Measurements from ENCODE around the gene KCNAB2.

KCNAB2 gene

GRCh38 chr1:6094801-6095505, 49.3 kb downstream of the KCNAB2 start:
- no peak for DNase-seq
- H3K27ac ChIP-seq = no peak overlapping the region
- no peak overlapping the region for H3K4me3 ChIP-seq (ENCODE audit: low read depth, low read length)
- H3K36me3 ChIP-seq = peaks cover 3% of the 10 kb centered on the region
- H3K9me3 ChIP-seq (ENCODE audit: severe bottlenecking) = no peaks in the 10 kb centered on the region
- TF ChIP-seq CTCF (IDR thresholded peaks at IDR 0.05; ENCODE audit: low read depth, low read length) = no peak
- no peaks in the 10 kb centered on the region for H3K27me3 ChIP-seq (ENCODE audit: insufficient read depth, low read depth, severe bottlenecking)

- DNase-seq = no peak
- Histone ChIP-seq H3K36me3 (peaks cover 3% of the 10 kb centered on the region), H3K9me3 (ENCODE audit: severe bottlenecking) (no peaks in the 10 kb centered on the region), H3K27me3 (ENCODE audit: insufficient read depth, low read depth, severe bottlenecking) (no peaks in the 10 kb centered on the region), H3K27ac (no peak overlapping the region), H3K4me3 (ENCODE audit: low read depth, low read length) (no peak overlapping the region)
- no peak for TF ChIP-seq CTCF (IDR thresholded peaks at IDR 0.05; ENCODE audit: low read depth, low read length)
These were observed 50.0 kb downstream of the KCNAB2 start for GRCh38 chr1:6095511-6096242.

- no peak for DNase-seq
- Histone ChIP-seq H3K4me3 (ENCODE audit: low read depth, low read length) (no peak overlapping the region), H3K36me3 (peaks cover 3% of the 10 kb centered on the region), H3K9me3 (ENCODE audit: severe bottlenecking) (no peaks in the 10 kb centered on the region), H3K27me3 (ENCODE audit: insufficient read depth, low read depth, severe bottlenecking) (no peaks in the 10 kb centered on the region), H3K27ac (no peak overlapping the region)
- TF ChIP-seq CTCF (IDR thresholded peaks at IDR 0.05; ENCODE audit: low read depth, low read length) = no peak
These were observed 50.8 kb downstream of the KCNAB2 start for GRCh38 chr1:6096243-6097116.

- no peak overlapping the region for H3K4me3 ChIP-seq (ENCODE audit: low read depth, low read length)
- TF ChIP-seq CTCF (IDR thresholded peaks at IDR 0.05; ENCODE audit: low read depth, low read length) = no peak
- no peaks in the 10 kb centered on the region for H3K9me3 ChIP-seq (ENCODE audit: severe bottlenecking)
- no peak for DNase-seq
- no peaks in the 10 kb centered on the region for H3K27me3 ChIP-seq (ENCODE audit: insufficient read depth, low read depth, severe bottlenecking)
- no peak overlapping the region for H3K27ac ChIP-seq
- peaks cover 3% of the 10 kb centered on the region for H3K36me3 ChIP-seq
These were observed 51.5 kb downstream of the KCNAB2 start for GRCh38 chr1:6097117-6097595.

- no peaks in the 10 kb centered on the region for H3K27me3 ChIP-seq (ENCODE audit: insufficient read depth, low read depth, severe bottlenecking)
- no peak overlapping the region for H3K4me3 ChIP-seq (ENCODE audit: low read depth, low read length)
- no peak for DNase-seq
- no peak for TF ChIP-seq CTCF (IDR thresholded peaks at IDR 0.05; ENCODE audit: low read depth, low read length)
- peaks cover 3% of the 10 kb centered on the region for H3K36me3 ChIP-seq
- no peaks in the 10 kb centered on the region for H3K9me3 ChIP-seq (ENCODE audit: severe bottlenecking)
- no peak overlapping the region for H3K27ac ChIP-seq
These were observed 52.1 kb downstream of the KCNAB2 start for GRCh38 chr1:6097824-6098223.

Data from WERI-Rb-1 (cell line).